Fibroblast of villous mesenchyme (primary cell): ENCODE results near the gene ACTBL2. TPM values are rescaled to one million over a fixed set of nuclear protein-coding genes. Genes with fewer than 3 reads are reported as not detected.

Source experiments
- DNase-seq: peaks from one replicate; pipeline ENCODE4 v3.0.0-alpha.2; 2010; ENCODE audit warnings: low read depth
- H3K4me3 ChIP-seq: 2 replicates; pipeline ENCODE4 v1.5.1; 2011; ENCODE audit warnings: low read depth, mild to moderate bottlenecking, low read length
- total RNA-seq: library from RNA; depleted of rRNA; stranded (reverse); fragments of >200 nt; gene quantifications from 2 replicates; pipeline ENCODE4 v1.2.3, GENCODE V29; 2012
- TF ChIP-seq, protein P1 (sequence below): IDR thresholded peaks from 2 replicates; pipeline ENCODE4 v1.5.1; 2012; ENCODE audit warnings: low read depth, mild to moderate bottlenecking, low read length; ENCODE audit not compliant: insufficient read depth

Gene ACTBL2
- total RNA-seq, 1 donor = 0.43 TPM

GRCh38 chr5:57434683-57435082, 47.9 kb downstream of the ACTBL2 start:
- H3K4me3 ChIP-seq = no peak overlapping the region
- TF ChIP-seq, protein P1, sequence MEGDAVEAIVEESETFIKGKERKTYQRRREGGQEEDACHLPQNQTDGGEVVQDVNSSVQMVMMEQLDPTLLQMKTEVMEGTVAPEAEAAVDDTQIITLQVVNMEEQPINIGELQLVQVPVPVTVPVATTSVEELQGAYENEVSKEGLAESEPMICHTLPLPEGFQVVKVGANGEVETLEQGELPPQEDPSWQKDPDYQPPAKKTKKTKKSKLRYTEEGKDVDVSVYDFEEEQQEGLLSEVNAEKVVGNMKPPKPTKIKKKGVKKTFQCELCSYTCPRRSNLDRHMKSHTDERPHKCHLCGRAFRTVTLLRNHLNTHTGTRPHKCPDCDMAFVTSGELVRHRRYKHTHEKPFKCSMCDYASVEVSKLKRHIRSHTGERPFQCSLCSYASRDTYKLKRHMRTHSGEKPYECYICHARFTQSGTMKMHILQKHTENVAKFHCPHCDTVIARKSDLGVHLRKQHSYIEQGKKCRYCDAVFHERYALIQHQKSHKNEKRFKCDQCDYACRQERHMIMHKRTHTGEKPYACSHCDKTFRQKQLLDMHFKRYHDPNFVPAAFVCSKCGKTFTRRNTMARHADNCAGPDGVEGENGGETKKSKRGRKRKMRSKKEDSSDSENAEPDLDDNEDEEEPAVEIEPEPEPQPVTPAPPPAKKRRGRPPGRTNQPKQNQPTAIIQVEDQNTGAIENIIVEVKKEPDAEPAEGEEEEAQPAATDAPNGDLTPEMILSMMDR = no peak
- DNase-seq = no peak

DNA sequence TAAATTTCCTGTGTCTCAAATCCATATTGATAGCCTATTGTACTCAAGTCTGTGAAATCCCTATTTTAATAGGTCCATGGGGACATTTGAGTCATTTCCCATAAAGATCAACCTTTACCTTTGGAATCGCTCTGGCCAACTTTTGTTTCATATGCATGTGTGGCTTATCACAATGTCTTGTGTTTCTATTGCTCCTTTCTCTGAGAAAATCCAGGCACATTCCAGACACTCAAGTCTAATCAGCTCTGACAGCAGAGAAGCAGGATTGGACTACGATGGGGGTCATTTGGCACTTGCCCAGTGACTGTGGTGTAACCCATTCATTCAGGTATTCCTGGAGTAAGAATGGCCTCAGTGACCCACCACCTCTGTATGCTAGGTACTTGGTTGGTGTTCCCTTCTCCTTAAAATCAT, 48.4 kb downstream of the ACTBL2 start:
- H3K4me3 ChIP-seq = no peak overlapping the region
- TF ChIP-seq, protein P1 = no peak
- peak; percentile 67 for DNase-seq

- no peak overlapping the region for H3K4me3 ChIP-seq
- TF ChIP-seq, protein P1 = peak; percentile 4
- no peak for DNase-seq
Measured at GRCh38 chr5:57432876-57433275, 49.7 kb downstream of the ACTBL2 start.

- no peak for DNase-seq
- H3K4me3 ChIP-seq = no peak overlapping the region
- TF ChIP-seq, protein P1 = no peak
Measured at GRCh38 chr5:57431759-57432158, 50.9 kb downstream of the ACTBL2 start.
